Activated gamma-delta T cell treated with anti-CD3 and anti-CD28 coated beads, Interleukin-2, amount 50 U/mL, for 16 hours (primary cell): Measurements from ENCODE around the gene KLF3.

Source experiments
- DNase-seq: peaks from one replicate; pipeline ENCODE4 v3.0.0-alpha.2; 2020; ENCODE audit warnings: low read depth

KLF3 gene

DNA sequence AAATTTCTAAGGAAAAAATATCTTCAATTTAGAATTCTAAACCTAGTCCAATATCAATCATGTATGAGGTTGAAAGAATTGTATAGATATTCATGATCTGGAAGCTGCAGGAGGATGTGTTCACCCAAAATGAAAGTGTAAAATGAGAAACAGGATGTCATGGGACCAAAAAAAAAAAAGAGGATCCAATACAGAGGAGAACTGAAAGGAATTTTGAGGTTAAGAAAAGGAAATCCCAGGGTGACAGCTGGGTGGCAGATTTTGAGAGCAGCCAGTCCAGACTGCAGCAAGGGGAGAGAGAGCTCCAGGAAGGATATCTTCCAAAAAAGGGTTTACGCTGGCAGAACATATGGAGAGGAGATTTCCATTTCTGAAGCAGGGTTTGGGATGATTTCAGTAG, 79.9 kb downstream of the KLF3 start:
- DNase-seq = no peak

GRCh38 chr4:38745881-38746280, 81.9 kb downstream of the KLF3 start:
- DNase-seq = no peak

GRCh38 chr4:38747629-38748028, 83.6 kb downstream of the KLF3 start:
- no peak for DNase-seq

DNA sequence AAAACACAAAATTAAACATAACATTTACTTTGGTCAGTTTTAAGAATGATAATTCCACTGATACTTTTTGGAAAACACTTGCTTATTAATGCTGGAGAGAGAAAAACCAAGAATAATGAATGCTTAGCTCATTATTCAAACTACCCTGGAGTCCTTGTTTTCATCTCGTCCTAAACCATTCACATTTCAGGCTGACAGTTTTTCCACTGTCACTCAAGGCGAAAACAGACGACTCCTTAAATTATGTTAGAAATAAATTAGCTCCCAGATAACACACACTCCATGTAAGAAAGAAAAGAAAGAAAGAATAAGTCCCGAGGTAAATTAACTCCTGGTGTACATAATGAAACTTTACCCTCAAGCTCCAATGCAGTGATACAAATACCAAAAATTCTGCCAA, 85.3 kb downstream of the KLF3 start:
- DNase-seq = no peak
